ENCODE measurements around the gene MTFP1. TPM values are rescaled to one million over a fixed set of nuclear protein-coding genes. Genes with fewer than 3 reads are reported as not detected.
A peak's percentile ranks its signal among the peaks of the same experiment; 100 is the strongest.

The MTFP1 gene
- total RNA-seq, 2 donors from 2014 or later, result 1.9 to 6.4 TPM

DNA sequence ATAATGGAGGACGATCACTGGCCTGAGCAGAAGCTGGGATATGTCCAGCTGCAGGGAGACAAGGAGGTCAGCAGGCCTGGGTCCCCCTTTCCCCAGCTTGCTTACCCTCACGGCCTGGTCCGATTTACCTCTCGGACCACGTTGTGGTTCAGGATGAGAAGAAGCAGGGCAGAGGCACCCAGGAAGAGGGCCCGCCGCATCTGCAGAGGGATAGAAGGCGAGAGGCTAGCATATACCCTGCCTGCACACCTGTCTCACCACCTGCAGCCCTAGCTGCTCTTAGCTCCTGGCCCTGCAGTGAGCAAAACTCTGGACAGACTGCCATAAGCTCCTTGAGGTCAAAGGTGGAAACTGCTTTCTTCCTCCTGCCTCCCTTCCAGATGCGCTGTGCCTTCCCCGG is 39.6 kb upstream of the MTFP1 start:
- H3K36me3 ChIP-seq, result no peaks in the 10 kb centered on the region
- no peaks in the 10 kb centered on the region for H3K27me3 ChIP-seq (replicated peaks; ENCODE audit: insufficient read depth)
- no peak overlapping the region for H3K4me3 ChIP-seq
- TF ChIP-seq, protein P1, sequence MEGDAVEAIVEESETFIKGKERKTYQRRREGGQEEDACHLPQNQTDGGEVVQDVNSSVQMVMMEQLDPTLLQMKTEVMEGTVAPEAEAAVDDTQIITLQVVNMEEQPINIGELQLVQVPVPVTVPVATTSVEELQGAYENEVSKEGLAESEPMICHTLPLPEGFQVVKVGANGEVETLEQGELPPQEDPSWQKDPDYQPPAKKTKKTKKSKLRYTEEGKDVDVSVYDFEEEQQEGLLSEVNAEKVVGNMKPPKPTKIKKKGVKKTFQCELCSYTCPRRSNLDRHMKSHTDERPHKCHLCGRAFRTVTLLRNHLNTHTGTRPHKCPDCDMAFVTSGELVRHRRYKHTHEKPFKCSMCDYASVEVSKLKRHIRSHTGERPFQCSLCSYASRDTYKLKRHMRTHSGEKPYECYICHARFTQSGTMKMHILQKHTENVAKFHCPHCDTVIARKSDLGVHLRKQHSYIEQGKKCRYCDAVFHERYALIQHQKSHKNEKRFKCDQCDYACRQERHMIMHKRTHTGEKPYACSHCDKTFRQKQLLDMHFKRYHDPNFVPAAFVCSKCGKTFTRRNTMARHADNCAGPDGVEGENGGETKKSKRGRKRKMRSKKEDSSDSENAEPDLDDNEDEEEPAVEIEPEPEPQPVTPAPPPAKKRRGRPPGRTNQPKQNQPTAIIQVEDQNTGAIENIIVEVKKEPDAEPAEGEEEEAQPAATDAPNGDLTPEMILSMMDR (IDR thresholded peaks at IDR 0.05), result no peak
- H3K9me3 ChIP-seq, result no peaks in the 10 kb centered on the region
- DNase-seq (ENCODE audit: low spot score), result no peak
- H3K27ac ChIP-seq, result no peak overlapping the region
- no peak for ATAC-seq (ENCODE audit: insufficient number of reproducible peaks, low FRiP score, low read depth)
- H3K4me1 ChIP-seq (ENCODE audit: control insufficient read depth in 1 of 2, low read depth in 2 of 2), result peaks cover 0 to 15% of the 10 kb centered on the region in 2 donors

DNA sequence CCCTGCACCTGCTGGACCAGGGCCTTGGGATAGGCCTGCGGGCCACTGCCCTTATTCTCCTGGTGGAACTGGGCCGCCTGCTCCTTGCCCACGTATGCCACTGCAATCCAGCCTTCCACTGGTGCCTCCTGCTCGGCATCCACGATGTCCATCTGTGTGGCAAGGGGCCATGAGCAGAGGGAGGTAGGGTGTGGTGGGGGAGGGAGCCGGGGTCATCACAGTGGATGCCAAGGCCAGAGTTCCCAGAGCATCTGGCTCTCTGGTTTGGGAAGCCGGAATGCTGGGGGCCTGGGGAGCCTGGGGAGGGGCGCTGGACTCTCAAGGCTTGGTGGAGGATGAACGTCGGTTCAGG is 39.0 kb upstream of the MTFP1 start:
- H3K27me3 ChIP-seq (replicated peaks; ENCODE audit: insufficient read depth), result no peaks in the 10 kb centered on the region
- H3K4me3 ChIP-seq, result peak overlapping the region; percentile 70
- H3K4me1 ChIP-seq (ENCODE audit: control insufficient read depth in 1 of 2, low read depth in 2 of 2), result peaks cover 0 to 15% of the 10 kb centered on the region in 2 donors
- H3K27ac ChIP-seq, result peak overlapping the region; percentile 27 to 34
- DNase-seq (ENCODE audit: low spot score) (no peak), ATAC-seq (ENCODE audit: insufficient number of reproducible peaks, low FRiP score, low read depth) (no peak)
- H3K36me3 ChIP-seq, result no peaks in the 10 kb centered on the region
- TF ChIP-seq, protein P1 (IDR thresholded peaks at IDR 0.05), result no peak
- H3K9me3 ChIP-seq, result no peaks in the 10 kb centered on the region

DNA sequence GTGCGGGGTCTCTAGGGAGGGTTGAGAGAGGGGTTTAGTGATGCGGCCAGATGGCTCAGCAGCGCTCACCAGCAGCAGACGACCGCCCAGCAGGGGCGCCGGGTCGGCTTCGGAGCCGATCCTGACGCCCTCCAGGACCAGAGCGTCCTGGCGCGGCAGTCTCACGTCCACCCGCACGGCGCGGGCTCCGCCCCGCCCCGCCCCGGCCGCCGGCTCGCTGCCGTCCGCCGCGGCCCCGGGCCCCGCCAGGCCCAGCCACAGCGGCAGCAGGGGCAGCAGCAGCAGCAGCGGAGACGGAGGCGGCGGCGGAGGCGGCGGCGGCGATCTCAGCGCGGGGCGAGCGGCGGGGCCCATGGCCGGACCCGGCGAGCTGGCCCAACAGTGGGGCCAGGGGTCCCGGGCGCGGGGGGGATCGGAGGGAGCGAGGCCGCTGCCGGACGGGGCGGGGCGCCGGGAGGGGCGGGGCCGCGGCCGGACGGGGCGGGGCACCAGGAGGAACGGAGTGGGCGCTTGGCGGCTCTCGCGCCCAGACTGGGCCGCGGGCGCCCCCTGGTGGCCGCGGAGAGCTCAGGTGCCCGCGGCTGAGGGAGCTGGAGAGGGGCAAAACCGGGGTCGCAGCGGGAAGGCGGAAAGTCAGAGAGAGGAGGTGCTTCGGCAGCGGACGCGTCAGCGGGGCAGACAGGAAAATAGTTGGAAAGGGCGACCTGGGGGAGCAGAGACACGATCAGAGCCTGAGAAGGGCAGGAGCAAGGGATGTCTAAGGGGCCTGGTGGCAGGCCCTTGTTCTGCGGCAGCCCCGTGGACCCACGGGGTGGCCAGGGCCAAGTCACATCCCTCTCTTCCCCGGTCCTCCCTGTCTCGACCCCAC is 38.4 kb upstream of the MTFP1 start, which contains the start of gene RNF215:
Gene RNF215, minus strand, starts transcription at position 452 of the 868 bp plus-strand sequence. Its CDS starts 98 bp downstream, at position 354.
- Histone ChIP-seq H3K4me3 (peak within 1 kb of the TSS; percentile 70), H3K9me3 (no peaks in the 10 kb centered on the region), H3K4me1 (ENCODE audit: control insufficient read depth in 1 of 2, low read depth in 2 of 2) (peaks cover 0 to 15% of the 10 kb centered on the region in 2 donors), H3K27ac (peak within 1 kb of the TSS; percentile 27 to 34), H3K27me3 (replicated peaks; ENCODE audit: insufficient read depth) (no peaks in the 10 kb centered on the region), H3K36me3 (no peaks in the 10 kb centered on the region)
- TF ChIP-seq, protein P1 (IDR thresholded peaks at IDR 0.05), result peak; percentile 95
- DNase-seq (ENCODE audit: low spot score) (no peak), ATAC-seq (ENCODE audit: insufficient number of reproducible peaks, low FRiP score, low read depth) (peak; percentile 83)

DNA sequence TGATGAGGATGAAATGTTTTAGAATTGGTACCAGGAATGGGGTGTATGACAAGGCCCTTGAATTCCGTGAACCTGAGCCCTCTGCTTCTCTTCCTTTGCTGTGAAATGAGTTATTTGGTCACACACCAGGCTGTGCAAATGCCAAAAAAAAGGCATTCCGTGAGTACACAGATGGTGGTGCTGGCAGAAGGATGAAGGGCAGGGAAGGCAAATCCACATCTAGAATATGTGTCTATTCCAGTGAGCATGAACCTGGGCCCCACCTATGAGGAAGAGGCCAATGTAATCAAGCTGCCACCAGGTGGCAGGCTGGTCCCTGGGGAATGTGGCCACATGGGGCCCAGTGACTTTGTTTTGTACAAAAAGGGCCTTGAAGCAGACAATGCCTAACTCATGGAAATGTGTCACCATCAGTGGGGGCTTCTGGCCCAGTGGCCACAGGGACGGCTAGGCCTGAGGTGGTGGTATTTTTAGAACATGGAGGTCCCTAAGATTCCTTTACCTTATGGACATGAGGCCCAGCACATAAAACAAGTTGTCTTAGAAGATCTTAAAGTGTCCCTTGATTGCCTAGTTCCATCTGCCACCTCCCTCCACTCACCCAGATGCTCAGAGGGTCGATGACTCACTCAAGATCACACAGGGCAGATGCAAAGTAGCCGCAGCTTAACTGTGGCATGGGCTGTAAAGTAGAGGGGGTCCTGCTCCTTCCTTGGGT is 34.4 kb upstream of the MTFP1 start:
- Histone ChIP-seq H3K27ac (no peak overlapping the region), H3K36me3 (no peaks in the 10 kb centered on the region), H3K9me3 (no peaks in the 10 kb centered on the region), H3K27me3 (replicated peaks; ENCODE audit: insufficient read depth) (no peaks in the 10 kb centered on the region), H3K4me3 (no peak overlapping the region), H3K4me1 (ENCODE audit: control insufficient read depth in 1 of 2, low read depth in 2 of 2) (peaks cover 0 to 11% of the 10 kb centered on the region in 2 donors)
- DNase-seq (ENCODE audit: low spot score), result no peak
- ATAC-seq (ENCODE audit: insufficient number of reproducible peaks, low FRiP score, low read depth), result no peak
- TF ChIP-seq, protein P1 (IDR thresholded peaks at IDR 0.05), result peak; percentile 56

DNA sequence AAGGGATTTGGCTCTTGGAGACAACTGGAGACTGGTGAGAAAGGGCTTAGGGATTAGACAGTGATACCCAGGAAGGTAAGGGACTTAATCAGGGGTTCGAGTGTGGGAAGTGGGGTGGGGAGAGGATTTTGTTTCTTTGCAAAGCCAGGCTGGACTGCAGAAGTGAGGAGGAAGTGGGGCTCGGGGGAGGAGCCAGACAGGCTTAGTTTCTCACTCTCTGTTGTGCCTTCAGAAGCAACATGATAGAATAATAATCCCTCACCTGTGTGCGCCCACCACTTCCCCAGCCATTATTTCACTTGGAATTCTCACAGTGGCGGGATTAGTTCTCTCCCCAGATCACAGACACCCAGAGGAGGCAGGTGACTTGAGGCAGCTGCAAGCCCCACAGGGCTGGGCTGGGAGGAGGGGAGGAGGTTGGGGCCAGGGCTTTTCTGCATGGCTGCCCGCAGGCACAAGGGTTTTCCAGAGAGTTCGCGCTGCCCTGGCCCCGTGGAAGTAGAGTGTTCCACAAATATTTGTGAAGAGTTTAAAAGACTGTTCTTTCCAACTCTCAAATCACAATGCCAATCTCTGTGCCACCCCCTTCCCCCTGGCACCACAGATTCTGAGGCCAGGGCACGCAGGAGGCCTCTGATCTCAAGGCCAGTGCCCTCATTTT is 32.8 kb upstream of the MTFP1 start:
- Histone ChIP-seq H3K9me3 (no peaks in the 10 kb centered on the region), H3K4me3 (no peak overlapping the region), H3K27ac (no peak overlapping the region), H3K36me3 (no peaks in the 10 kb centered on the region), H3K4me1 (ENCODE audit: control insufficient read depth in 1 of 2, low read depth in 2 of 2) (peaks cover 3 to 13% of the 10 kb centered on the region in 2 donors), H3K27me3 (replicated peaks; ENCODE audit: insufficient read depth) (no peaks in the 10 kb centered on the region)
- DNase-seq (ENCODE audit: low spot score), result no peak
- TF ChIP-seq, protein P1 (IDR thresholded peaks at IDR 0.05), result no peak
- ATAC-seq (ENCODE audit: insufficient number of reproducible peaks, low FRiP score, low read depth), result no peak

Data from thoracic aorta (tissue), 2 donors.